OCI-LY3 (cell line): Measurements from ENCODE around the gene ATOSB.
A peak's percentile ranks its signal among the peaks of the same experiment; 100 is the strongest.

Experiments
- H2AFZ ChIP-seq: fragments of 200-600, 300-600 bp; shearing (Covaris generic); 2 replicates; pipeline ENCODE4 v1.6.0; 2014; ENCODE audit warnings: antibody characterized with exemption, low read depth, low read length
- H3K27ac ChIP-seq: fragments of 200-600, 300-600 bp; sonication (generic); 2 replicates; pipeline ENCODE4 v1.5.1; 2014; ENCODE audit warnings: mild to moderate bottlenecking, low read length, moderate library complexity, mixed read lengths
- H3K27me3 ChIP-seq: fragments of 200-600, 300-600 bp; sonication (generic); 2 replicates; pipeline ENCODE4 v1.6.1; 2014; ENCODE audit warnings: low read depth, low read length, mixed read lengths
- H3K36me3 ChIP-seq: fragments of 200-600, 300-600 bp; sonication (generic); replicated peaks from 2 replicates; pipeline ENCODE3; 2014; ENCODE audit warnings: low read depth, low read length, mixed read lengths
- H3K4me1 ChIP-seq: fragments of 300-600, 200-600 bp; sonication (generic); 2 replicates; pipeline ENCODE4 v1.6.1; 2014; ENCODE audit warnings: low read length, mixed read lengths
- H3K4me2 ChIP-seq: fragments of 200-600, 300-600 bp; sonication (generic); 2 replicates; pipeline ENCODE4 v1.6.1; 2014; ENCODE audit warnings: low read length, mixed read lengths
- H3K4me3 ChIP-seq: fragments of 300-600, 200-600 bp; sonication (generic); 2 replicates; pipeline ENCODE4 v1.5.1; 2014; ENCODE audit warnings: antibody characterized with exemption, mild to moderate bottlenecking, low read length, moderate library complexity
- H3K79me2 ChIP-seq: fragments of 300-600, 200-600 bp; shearing (Covaris generic); 2 replicates; pipeline ENCODE4 v1.6.1; 2014; ENCODE audit warnings: mild to moderate bottlenecking, low read length, mixed read lengths
- H3K9ac ChIP-seq: fragments of 300-600, 200-600 bp; shearing (Covaris generic); 2 replicates; pipeline ENCODE4 v1.6.0; 2014; ENCODE audit warnings: mild to moderate bottlenecking, low read length, moderate library complexity
- H3K9me3 ChIP-seq: fragments of 200-600, 300-600 bp; shearing (Covaris generic); 2 replicates; pipeline ENCODE4 v1.6.1; 2014; ENCODE audit warnings: low read length, mixed read lengths; ENCODE audit not compliant: insufficient read depth
- H4K20me1 ChIP-seq: fragments of 200-600, 300-600 bp; sonication (generic); 2 replicates; pipeline ENCODE4 v1.6.1; 2016; ENCODE audit warnings: low read length, mixed read lengths; ENCODE audit not compliant: insufficient read depth
- CTCF ChIP-seq: fragments of 200-600, 300-600 bp; sonication (generic); IDR thresholded peaks from 2 replicates; pipeline ENCODE4 v1.5.1; 2014; ENCODE audit warnings: antibody characterized with exemption, low read length, low read depth
- EZH2phosphoT487 ChIP-seq: fragments of 200-600 bp; shearing (Covaris generic); IDR thresholded peaks from 2 replicates; pipeline ENCODE4 v1.6.1; 2018; ENCODE audit warnings: antibody characterized with exemption, mixed run types, low read depth

Gene ATOSB

GRCh38 chr9:35116539-35116897, 856 bp upstream of the ATOSB start:
- Histone ChIP-seq H3K36me3 (no peaks in the 10 kb centered on the region), H3K27me3 (no peaks in the 10 kb centered on the region), H3K79me2 (peaks cover 17% of the 10 kb centered on the region), H3K4me2 (peak overlapping the region; percentile 98), H2AFZ (no peak overlapping the region), H3K9ac (peak overlapping the region; percentile 91; the same call in 1 of the 2 replicates), H3K4me3 (peak overlapping the region; percentile 99), H3K27ac (peak overlapping the region; percentile 85), H4K20me1 (no peaks in the 10 kb centered on the region), H3K4me1 (peaks cover 35% of the 10 kb centered on the region), H3K9me3 (no peaks in the 10 kb centered on the region)
- TF ChIP-seq EZH2phosphoT487 (no peak), CTCF (no peak)

- Histone ChIP-seq H4K20me1 (0 out of 2 replicates have a peak, but pooled peaks cover 5% of the 10 kb centered on the region), H3K4me2 (peak overlapping the region; percentile 98), H3K4me3 (peak overlapping the region; percentile 99), H3K9me3 (no peaks in the 10 kb centered on the region), H2AFZ (0 out of 2 replicates have a peak overlapping the region, but pooled peaks have one; percentile 25), H3K79me2 (peaks cover 17% of the 10 kb centered on the region), H3K27me3 (no peaks in the 10 kb centered on the region), H3K9ac (peak overlapping the region; percentile 91), H3K27ac (peak overlapping the region; percentile 85), H3K4me1 (peaks cover 43% of the 10 kb centered on the region), H3K36me3 (no peaks in the 10 kb centered on the region)
- TF ChIP-seq EZH2phosphoT487: no peak
- TF ChIP-seq CTCF: no peak
Measured at GRCh38 chr9:35114840-35115628, 628 bp downstream of the ATOSB start.

- Histone ChIP-seq H3K4me2 (peak overlapping the region; percentile 98), H4K20me1 (0 out of 2 replicates have a peak, but pooled peaks cover 5% of the 10 kb centered on the region), H3K27ac (peak overlapping the region; percentile 85)
Measured at GRCh38 chr9:35114113-35114839, 1.4 kb downstream of the ATOSB start.

More at GRCh38 chr9:35114113-35114839, 1.4 kb downstream of the ATOSB start:
- 0 out of 2 replicates have a peak overlapping the region, but pooled peaks have one; percentile 25 for H2AFZ ChIP-seq
- peak overlapping the region; percentile 99 for H3K4me3 ChIP-seq
- H3K27me3 ChIP-seq: no peaks in the 10 kb centered on the region
- TF ChIP-seq EZH2phosphoT487 (no peak), CTCF (no peak)
- peaks cover 43% of the 10 kb centered on the region for H3K4me1 ChIP-seq
- no peaks in the 10 kb centered on the region for H3K9me3 ChIP-seq
- H3K79me2 ChIP-seq: peaks cover 17% of the 10 kb centered on the region
- no peaks in the 10 kb centered on the region for H3K36me3 ChIP-seq
- peak overlapping the region; percentile 91 for H3K9ac ChIP-seq
